OCI-LY1 (cell line): ENCODE data around the gene PEAK1.

Experiments
- H2AFZ ChIP-seq: fragments of 200-600 bp; sonication (generic), shearing (Covaris generic); 2 replicates; pipeline ENCODE4 v1.6.0; 2014; ENCODE audit warnings: antibody characterized with exemption, mild to moderate bottlenecking, low read length
- H3F3A ChIP-seq: fragments of 200-600 bp; sonication (generic), shearing (Covaris generic); 2 replicates; pipeline ENCODE4 v1.6.0; 2014; ENCODE audit warnings: mild to moderate bottlenecking, antibody characterized with exemption, low read length, moderate library complexity; ENCODE audit not compliant: insufficient read depth
- H3K27ac ChIP-seq: fragments of 200-600 bp; sonication (generic); 2 replicates; pipeline ENCODE4 v1.5.1; 2014; ENCODE audit warnings: low read length, mixed run types, mild to moderate bottlenecking, low read depth; ENCODE audit not compliant: poor library complexity, severe bottlenecking
- H3K27me3 ChIP-seq: fragments of 200-600 bp; sonication (generic); 2 replicates; pipeline ENCODE4 v1.6.0; 2014; ENCODE audit warnings: antibody characterized with exemption, mild to moderate bottlenecking, low read length, moderate library complexity; ENCODE audit not compliant: insufficient read depth
- H3K36me3 ChIP-seq: fragments of 200-600 bp; sonication (generic); 2 replicates; pipeline ENCODE4 v1.6.1; 2014; ENCODE audit warnings: mild to moderate bottlenecking, antibody characterized with exemption, low read length, moderate library complexity, mixed read lengths; ENCODE audit not compliant: insufficient read depth
- H3K4me1 ChIP-seq: fragments of 200-600 bp; sonication (generic); 2 replicates; pipeline ENCODE4 v1.5.1; 2014; ENCODE audit warnings: mild to moderate bottlenecking, low read length, moderate library complexity; ENCODE audit not compliant: insufficient read depth, severe bottlenecking
- H3K4me2 ChIP-seq: fragments of 200-600 bp; sonication (generic), shearing (Covaris generic); 2 replicates; pipeline ENCODE4 v1.6.1; 2014; ENCODE audit warnings: low read length
- H3K4me3 ChIP-seq: fragments of 200-600 bp; sonication (generic); 2 replicates; pipeline ENCODE4 v1.5.1; 2014; ENCODE audit warnings: low read length, low read depth, mild to moderate bottlenecking, mixed read lengths; ENCODE audit not compliant: poor library complexity, severe bottlenecking
- H3K79me2 ChIP-seq: fragments of 200-600 bp; shearing (Covaris generic); 2 replicates; pipeline ENCODE4 v1.6.1; 2016; ENCODE audit warnings: mixed run types, low read length, mixed read lengths; ENCODE audit not compliant: insufficient read depth
- H3K9ac ChIP-seq: fragments of 200-600 bp; sonication (generic), shearing (Covaris generic); 2 replicates; pipeline ENCODE4 v1.6.1; 2014; ENCODE audit warnings: mild to moderate bottlenecking, low read length, mixed read lengths
- H3K9me2 ChIP-seq: fragments of 200-600 bp; sonication (generic), shearing (Covaris generic); 2 replicates; pipeline ENCODE4 v1.6.1; 2014; ENCODE audit warnings: low read depth, mild to moderate bottlenecking, low read length, mixed read lengths
- H3K9me3 ChIP-seq: fragments of 200-600 bp; shearing (Covaris generic); 2 replicates; pipeline ENCODE4 v1.6.1; 2014; ENCODE audit warnings: low read length, mixed read lengths
- H4K20me1 ChIP-seq: fragments of 200-600 bp; sonication (generic), shearing (Covaris generic); 2 replicates; pipeline ENCODE4 v1.6.0; 2016; ENCODE audit warnings: mild to moderate bottlenecking, low read length; ENCODE audit not compliant: insufficient read depth
- CTCF ChIP-seq: fragments of 200-600 bp; sonication (generic), shearing (Covaris generic); IDR thresholded peaks from 2 replicates; pipeline ENCODE4 v1.5.1; 2017; ENCODE audit warnings: mild to moderate bottlenecking, antibody characterized with exemption, low read length, moderate library complexity, mixed read lengths
- EZH2 ChIP-seq: fragments of 200-600 bp; sonication (generic), shearing (Covaris generic); IDR thresholded peaks from 2 replicates; pipeline ENCODE4 v1.8.0; 2017; ENCODE audit warnings: borderline replicate concordance, mixed run types, mild to moderate bottlenecking, antibody characterized with exemption, low read length, moderate library complexity, mixed read lengths

The PEAK1 gene

GRCh38 chr15:77355321-77355720, 64.6 kb downstream of the PEAK1 start:
- H4K20me1 ChIP-seq: no peaks in the 10 kb centered on the region
- no peak overlapping the region for H3K9ac ChIP-seq
- no peaks in the 10 kb centered on the region for H3K27me3 ChIP-seq
- H3K36me3 ChIP-seq: no peaks in the 10 kb centered on the region
- H3K4me1 ChIP-seq: no peaks in the 10 kb centered on the region
- H3F3A ChIP-seq: no peaks in the 10 kb centered on the region
- no peak overlapping the region for H2AFZ ChIP-seq
- H3K4me3 ChIP-seq: no peak overlapping the region
- TF ChIP-seq CTCF: no peak
- TF ChIP-seq EZH2: no peak
- H3K4me2 ChIP-seq: no peak overlapping the region
- H3K27ac ChIP-seq: no peak overlapping the region
- no peaks in the 10 kb centered on the region for H3K9me3 ChIP-seq
- H3K79me2 ChIP-seq: no peaks in the 10 kb centered on the region
- no peaks in the 10 kb centered on the region for H3K9me2 ChIP-seq

GRCh38 chr15:77354063-77354462, 65.8 kb downstream of the PEAK1 start:
- H3K4me3 ChIP-seq: no peak overlapping the region
- no peaks in the 10 kb centered on the region for H3K9me3 ChIP-seq
- no peaks in the 10 kb centered on the region for H3K36me3 ChIP-seq
- H3F3A ChIP-seq: no peaks in the 10 kb centered on the region
- H3K27ac ChIP-seq: no peak overlapping the region
- H4K20me1 ChIP-seq: no peaks in the 10 kb centered on the region
- no peaks in the 10 kb centered on the region for H3K79me2 ChIP-seq
- no peak overlapping the region for H2AFZ ChIP-seq
- TF ChIP-seq CTCF (no peak), EZH2 (no peak)
- no peaks in the 10 kb centered on the region for H3K27me3 ChIP-seq
- no peaks in the 10 kb centered on the region for H3K9me2 ChIP-seq
- H3K9ac ChIP-seq: no peak overlapping the region
- H3K4me2 ChIP-seq: no peak overlapping the region
- H3K4me1 ChIP-seq: no peaks in the 10 kb centered on the region

- Histone ChIP-seq H2AFZ (no peak overlapping the region), H3K4me2 (no peak overlapping the region), H3K27me3 (no peaks in the 10 kb centered on the region), H3K9me2 (no peaks in the 10 kb centered on the region), H3K9ac (no peak overlapping the region), H3K36me3 (no peaks in the 10 kb centered on the region), H4K20me1 (no peaks in the 10 kb centered on the region), H3K27ac (no peak overlapping the region), H3F3A (no peaks in the 10 kb centered on the region), H3K9me3 (no peaks in the 10 kb centered on the region), H3K4me3 (no peak overlapping the region), H3K79me2 (no peaks in the 10 kb centered on the region), H3K4me1 (no peaks in the 10 kb centered on the region)
- TF ChIP-seq CTCF: no peak
- TF ChIP-seq EZH2: no peak
Observed at GRCh38 chr15:77352887-77353286, 67.0 kb downstream of the PEAK1 start.
